Keratinocyte (primary cell): ENCODE data around the gene SMCHD1. TPM values are rescaled to one million over a fixed set of nuclear protein-coding genes. Genes with fewer than 3 reads are reported as not detected.

ENCODE experiments used
- DNase-seq: peaks from one replicate; pipeline ENCODE4 v3.0.0-alpha.2; 2011; ENCODE audit warnings: low read depth, missing footprints, low spot score
- FAIRE-seq: peaks from 2 replicates; lab custom pipeline; 2011; peaks lifted over from hg19 to GRCh38; lab: Jason Lieb, UNC
- H2AFZ ChIP-seq: 2 replicates; pipeline ENCODE4 v1.6.0; 2012; ENCODE audit warnings: low read length, control low read depth, inconsistent platforms; ENCODE audit not compliant: control insufficient read depth
- H3K27ac ChIP-seq: 2 replicates; pipeline ENCODE4 v1.5.1; 2011; ENCODE audit warnings: low read length; ENCODE audit not compliant: control insufficient read depth, insufficient read depth
- H3K27me3 ChIP-seq: 3 replicates; pipeline ENCODE4 v1.6.0; 2011; ENCODE audit warnings: low read length; ENCODE audit not compliant: control insufficient read depth, insufficient read depth; ENCODE audit errors: extremely low read depth
- H3K36me3 ChIP-seq, 2 experiments: 2 replicates in 1 of 2; 3 replicates in 1 of 2; pipeline ENCODE4 v1.5.1; 2011; ENCODE audit warnings: low read length in 2 of 2, mild to moderate bottlenecking in 1 of 2; ENCODE audit not compliant: control insufficient read depth in 2 of 2, insufficient read depth in 2 of 2; ENCODE audit errors: extremely low read depth in 1 of 2
- H3K4me1 ChIP-seq: 3 replicates; pipeline ENCODE4 v1.5.1; 2011; ENCODE audit warnings: low read length; ENCODE audit not compliant: control insufficient read depth, insufficient read depth; ENCODE audit errors: extremely low read depth
- H3K4me2 ChIP-seq: 3 replicates; pipeline ENCODE4 v1.6.0; 2011; ENCODE audit warnings: low read depth, low read length; ENCODE audit not compliant: control insufficient read depth, insufficient read depth; ENCODE audit errors: extremely low read depth
- H3K4me3 ChIP-seq, 3 experiments: fragments of 200-600 bp in 1 of 3; sonication (generic) in 1 of 3; 2 replicates in 2 of 3; 3 replicates in 1 of 3; pipeline ENCODE4 v1.5.1; 2011 to 2016; ENCODE audit warnings: low read length in 3 of 3, mild to moderate bottlenecking in 3 of 3, control low read depth in 2 of 3, inconsistent platforms in 1 of 3, low read depth in 1 of 3, mixed read lengths in 1 of 3, mixed run types in 1 of 3, moderate library complexity in 1 of 3; ENCODE audit not compliant: control insufficient read depth in 2 of 3, insufficient read depth in 2 of 3; ENCODE audit errors: extremely low read depth in 1 of 3
- H3K79me2 ChIP-seq: 2 replicates; pipeline ENCODE4 v1.6.0; 2012; ENCODE audit warnings: low read length; ENCODE audit not compliant: control insufficient read depth, insufficient read depth
- H3K9ac ChIP-seq: 3 replicates; pipeline ENCODE4 v1.6.0; 2011; ENCODE audit warnings: low read length; ENCODE audit not compliant: control insufficient read depth, insufficient read depth; ENCODE audit errors: extremely low read depth
- H3K9me1 ChIP-seq: 3 replicates; pipeline ENCODE4 v1.6.0; 2011; ENCODE audit warnings: low read length; ENCODE audit not compliant: control insufficient read depth, insufficient read depth; ENCODE audit errors: extremely low read depth
- H3K9me3 ChIP-seq: 2 replicates; pipeline ENCODE4 v1.5.1; 2012; ENCODE audit warnings: low read depth, low read length; ENCODE audit not compliant: control insufficient read depth
- H4K20me1 ChIP-seq: 3 replicates; pipeline ENCODE4 v1.6.0; 2011; ENCODE audit warnings: low read length; ENCODE audit not compliant: control insufficient read depth, insufficient read depth; ENCODE audit errors: extremely low read depth
- CTCF ChIP-seq, 3 experiments: IDR thresholded peaks in 1 of 3; conservative IDR thresholded peaks in 1 of 3; optimal IDR thresholded peaks in 1 of 3; 2 replicates in 2 of 3; 3 replicates in 1 of 3; pipeline versions ENCODE3 to v1.5.1; 2011; ENCODE audit warnings: low read length in 3 of 3, mild to moderate bottlenecking in 3 of 3, moderate library complexity in 2 of 3, control low read depth in 1 of 3, inconsistent platforms in 1 of 3; ENCODE audit not compliant: insufficient read depth in 2 of 3; ENCODE audit errors: extremely low read depth in 1 of 3
- EZH2 ChIP-seq: IDR thresholded peaks from one replicate; pipeline ENCODE4 v1.6.1; 2012; ENCODE audit warnings: inconsistent platforms, mild to moderate bottlenecking, low read length, moderate library complexity
- dilution Hi-C: fragments of 300-500 bp; cut with MboI; formaldehyde crosslinking; loops from one replicate; pipeline ENCODE4 v1.7.0; 2020; ENCODE audit warnings: low sequenced_read_pairs; ENCODE audit not compliant: extremely low pct_ligation_motif_present
- polyA plus RNA-seq, 5 experiments: library from polyadenylated mRNA; depleted of rRNA in 3 of 5; stranded (reverse) in 3 of 5; stranded (forward) in 1 of 5; unstranded in 1 of 5; fragments of >200 nt; gene quantifications; 1 replicate in 1 of 5; 2 replicates in 3 of 5; 3 replicates in 1 of 5; pipeline versions ENCODE4 v1.2.1 to v1.2.3, GENCODE V29; 2011 to 2012; ENCODE audit warnings: missing spikeins in 2 of 5, low read depth in 1 of 5, low replicate concordance in 1 of 5

SMCHD1 gene
- polyA plus RNA-seq, 1 donor (not counting 4 experiments of a cell fraction or from before 2014, with no cell fraction given): 18.5 TPM

GRCh38 chr18:2654928-2655177 is 673 bp upstream of the SMCHD1 start:
- no peak for TF ChIP-seq EZH2
- TF ChIP-seq CTCF (optimal IDR thresholded peaks at IDR 0.05 in 1 of 3, IDR thresholded peaks at IDR 0.05 in 1 of 3, conservative IDR thresholded peaks at IDR 0.05 in 1 of 3; ENCODE audit: extremely low read depth in 1 of 3, insufficient read depth in 2 of 3, low read length in 3 of 3): no peak
- Histone ChIP-seq H3K27me3 (no peaks in the 10 kb centered on the region), H3K9me3 (no peaks in the 10 kb centered on the region), H3K4me3 (peak overlapping the region; percentile 76 to 93 (median 92)), H3K36me3 (no peaks in the 10 kb centered on the region), H3K27ac (peak overlapping the region; percentile 83), H3K4me1 (peaks cover 19% of the 10 kb centered on the region), H3K9me1 (no peaks in the 10 kb centered on the region), H4K20me1 (peaks cover 3% of the 10 kb centered on the region), H3K79me2 (peaks cover 40% of the 10 kb centered on the region), H2AFZ (peak overlapping the region; percentile 89), H3K9ac (peak overlapping the region; percentile 92), H3K4me2 (peak overlapping the region; percentile 96)
- FAIRE-seq (no peak), DNase-seq (no peak)
- dilution Hi-C loops: no loop called here

GRCh38 chr18:2655954-2656236 is 369 bp downstream of the SMCHD1 start:
- dilution Hi-C loops: no loop called here
- DNase-seq (no peak), FAIRE-seq (no peak)
- H3K27me3 ChIP-seq: no peaks in the 10 kb centered on the region
- no peaks in the 10 kb centered on the region for H3K9me1 ChIP-seq
- H3K4me3 ChIP-seq: peak overlapping the region; percentile 76 to 93 (median 92)
- H3K27ac ChIP-seq: peak overlapping the region; percentile 83
- H4K20me1 ChIP-seq: peaks cover 3% of the 10 kb centered on the region
- H3K4me1 ChIP-seq: peaks cover 19% of the 10 kb centered on the region
- peak overlapping the region; percentile 83 for H2AFZ ChIP-seq
- peak overlapping the region; percentile 82 for H3K4me2 ChIP-seq
- H3K9ac ChIP-seq: peak overlapping the region; percentile 92
- no peak for TF ChIP-seq CTCF (optimal IDR thresholded peaks at IDR 0.05 in 1 of 3, IDR thresholded peaks at IDR 0.05 in 1 of 3, conservative IDR thresholded peaks at IDR 0.05 in 1 of 3; ENCODE audit: extremely low read depth in 1 of 3, insufficient read depth in 2 of 3, low read length in 3 of 3)
- H3K9me3 ChIP-seq: no peaks in the 10 kb centered on the region
- H3K36me3 ChIP-seq: no peaks in the 10 kb centered on the region
- peaks cover 49% of the 10 kb centered on the region for H3K79me2 ChIP-seq
